NCI-H2029 (cell line): ENCODE measurements around the gene ARSD.
"Not testable (repeated sequence)": the region's sequence is repeated elsewhere in the genome, so short reads cannot be mapped to it uniquely, and the experiment has no call there.

Experiments used
- DNase-seq: peaks from one replicate; lab custom pipeline; 2025; lab: John Stamatoyannopoulos, UW

Gene ARSD, protein sequence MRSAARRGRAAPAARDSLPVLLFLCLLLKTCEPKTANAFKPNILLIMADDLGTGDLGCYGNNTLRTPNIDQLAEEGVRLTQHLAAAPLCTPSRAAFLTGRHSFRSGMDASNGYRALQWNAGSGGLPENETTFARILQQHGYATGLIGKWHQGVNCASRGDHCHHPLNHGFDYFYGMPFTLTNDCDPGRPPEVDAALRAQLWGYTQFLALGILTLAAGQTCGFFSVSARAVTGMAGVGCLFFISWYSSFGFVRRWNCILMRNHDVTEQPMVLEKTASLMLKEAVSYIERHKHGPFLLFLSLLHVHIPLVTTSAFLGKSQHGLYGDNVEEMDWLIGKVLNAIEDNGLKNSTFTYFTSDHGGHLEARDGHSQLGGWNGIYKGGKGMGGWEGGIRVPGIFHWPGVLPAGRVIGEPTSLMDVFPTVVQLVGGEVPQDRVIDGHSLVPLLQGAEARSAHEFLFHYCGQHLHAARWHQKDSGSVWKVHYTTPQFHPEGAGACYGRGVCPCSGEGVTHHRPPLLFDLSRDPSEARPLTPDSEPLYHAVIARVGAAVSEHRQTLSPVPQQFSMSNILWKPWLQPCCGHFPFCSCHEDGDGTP

DNA sequence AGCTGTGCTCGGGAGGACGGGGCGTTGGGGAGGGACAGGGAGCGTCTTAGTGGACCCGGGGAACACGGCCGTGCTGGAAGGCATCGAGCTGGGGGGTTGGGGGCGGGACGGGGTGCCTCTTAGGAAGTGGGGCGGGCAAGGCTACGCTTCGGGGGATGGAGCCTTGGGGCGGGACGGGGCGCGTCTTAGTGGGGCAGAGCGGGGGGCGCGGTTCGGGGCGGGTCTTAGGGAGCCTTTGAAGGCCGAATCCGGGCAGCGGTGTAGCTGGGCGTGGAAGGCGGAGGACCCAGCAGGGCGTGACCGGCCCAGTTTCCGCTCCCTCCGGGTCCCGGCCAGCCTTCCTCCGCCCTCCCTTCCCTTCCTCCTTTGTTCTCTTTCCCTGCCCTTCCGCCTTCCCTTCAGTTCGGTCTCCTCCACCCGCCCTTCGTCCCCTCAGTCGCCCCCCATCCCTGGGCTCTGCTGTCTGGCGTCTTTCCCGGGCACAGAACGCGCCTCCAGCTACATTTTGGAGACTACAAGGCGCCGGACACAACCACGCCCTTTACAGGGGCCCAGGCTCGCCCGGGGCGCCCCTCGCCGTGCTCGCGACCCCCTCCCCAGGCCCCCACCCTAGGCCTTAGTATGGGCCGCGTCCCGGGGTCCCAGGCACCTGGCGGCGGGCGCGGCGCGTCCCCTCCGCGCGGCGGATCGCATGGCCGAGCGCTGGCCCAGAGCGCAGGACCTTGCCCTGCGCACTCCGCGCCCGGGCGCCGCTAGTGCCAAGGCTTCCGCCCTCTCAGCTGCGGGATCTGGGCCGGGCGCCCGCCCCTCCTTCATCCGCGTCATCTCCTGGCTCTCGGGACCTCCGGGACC is at the start of gene ARSD:
Gene ARSD, minus strand, starts transcription at position 757 of the 852 bp plus-strand sequence. Its CDS starts 64 bp downstream, at position 693.
- DNase-seq = no peak

DNA sequence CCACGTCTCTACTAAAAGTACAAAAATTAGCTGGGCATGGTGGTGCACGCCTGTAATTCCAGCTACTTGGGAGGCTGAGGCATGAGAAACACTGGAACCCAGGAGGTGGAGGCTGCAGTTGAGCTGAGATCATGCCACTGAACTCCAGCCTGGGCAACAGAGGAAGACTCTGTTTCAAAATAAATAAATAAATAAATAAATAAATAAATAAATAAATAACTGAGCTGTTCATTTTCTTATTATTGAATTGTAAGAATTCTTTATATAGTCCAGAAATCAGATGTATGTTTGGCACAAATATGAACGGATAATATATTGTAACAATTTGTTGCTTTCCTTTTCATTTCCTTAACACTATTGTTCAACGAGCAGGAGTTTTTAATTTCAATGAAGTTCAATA is 49.5 kb upstream of the ARSD start:
- not testable (repeated sequence) for DNase-seq

DNA sequence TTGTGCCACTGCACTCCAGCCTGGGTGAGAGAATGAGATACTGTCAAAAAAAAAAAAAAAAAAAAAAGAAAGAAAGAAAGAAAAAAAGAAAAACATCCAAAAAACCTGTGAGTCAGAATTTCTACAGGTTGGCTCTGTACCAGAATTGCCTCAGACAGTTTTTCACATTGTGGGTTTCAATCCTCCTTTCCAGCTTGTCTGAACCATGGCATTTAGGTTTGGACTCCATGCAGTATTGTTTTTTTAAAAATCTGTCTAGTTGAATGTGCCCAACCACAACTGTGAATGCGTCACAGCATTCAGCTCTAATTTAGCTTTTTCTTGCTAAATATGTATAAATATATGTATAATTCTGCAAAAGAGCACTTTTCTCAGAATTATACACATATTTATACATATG is 45.8 kb upstream of the ARSD start:
- DNase-seq = no peak

DNA sequence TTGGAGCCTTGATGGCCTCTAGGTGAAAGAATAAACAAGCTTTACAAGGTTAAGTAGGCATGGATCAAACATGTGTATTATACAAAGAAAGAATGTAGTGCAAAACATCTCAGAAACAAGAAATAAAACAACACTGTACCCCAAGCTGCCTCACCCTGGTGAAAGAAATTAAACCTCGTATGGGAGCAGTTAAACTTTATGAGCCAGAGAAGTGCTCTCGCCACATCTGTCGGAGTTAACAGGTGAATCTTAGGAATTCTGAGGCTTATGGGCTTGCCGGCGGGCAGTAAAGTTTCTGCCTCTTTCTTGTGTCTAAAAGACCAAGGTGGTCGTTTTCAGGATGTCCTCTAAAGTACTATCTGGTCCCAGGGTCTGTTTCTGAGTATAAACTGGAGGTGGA is 43.3 kb upstream of the ARSD start:
- no peak for DNase-seq

DNA sequence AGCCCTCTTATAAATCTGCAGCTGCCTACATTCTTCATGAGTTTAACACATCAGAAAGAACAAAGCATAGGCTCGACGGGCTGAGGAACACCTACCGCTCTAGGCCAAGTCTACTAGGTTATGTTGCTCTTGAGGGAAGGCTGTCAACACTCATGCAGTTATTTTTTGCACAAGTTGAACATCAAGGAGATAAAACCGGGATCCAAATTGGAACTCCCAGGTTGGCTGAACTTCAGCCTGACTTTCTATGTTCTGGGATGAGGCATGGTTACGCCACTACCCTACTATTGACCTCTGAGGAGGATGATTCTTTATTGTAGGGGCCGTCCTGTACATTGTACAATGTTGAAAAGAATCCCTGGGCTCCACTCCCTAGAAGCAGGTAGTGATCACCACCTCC is 39.9 kb upstream of the ARSD start:
- no peak for DNase-seq

DNA sequence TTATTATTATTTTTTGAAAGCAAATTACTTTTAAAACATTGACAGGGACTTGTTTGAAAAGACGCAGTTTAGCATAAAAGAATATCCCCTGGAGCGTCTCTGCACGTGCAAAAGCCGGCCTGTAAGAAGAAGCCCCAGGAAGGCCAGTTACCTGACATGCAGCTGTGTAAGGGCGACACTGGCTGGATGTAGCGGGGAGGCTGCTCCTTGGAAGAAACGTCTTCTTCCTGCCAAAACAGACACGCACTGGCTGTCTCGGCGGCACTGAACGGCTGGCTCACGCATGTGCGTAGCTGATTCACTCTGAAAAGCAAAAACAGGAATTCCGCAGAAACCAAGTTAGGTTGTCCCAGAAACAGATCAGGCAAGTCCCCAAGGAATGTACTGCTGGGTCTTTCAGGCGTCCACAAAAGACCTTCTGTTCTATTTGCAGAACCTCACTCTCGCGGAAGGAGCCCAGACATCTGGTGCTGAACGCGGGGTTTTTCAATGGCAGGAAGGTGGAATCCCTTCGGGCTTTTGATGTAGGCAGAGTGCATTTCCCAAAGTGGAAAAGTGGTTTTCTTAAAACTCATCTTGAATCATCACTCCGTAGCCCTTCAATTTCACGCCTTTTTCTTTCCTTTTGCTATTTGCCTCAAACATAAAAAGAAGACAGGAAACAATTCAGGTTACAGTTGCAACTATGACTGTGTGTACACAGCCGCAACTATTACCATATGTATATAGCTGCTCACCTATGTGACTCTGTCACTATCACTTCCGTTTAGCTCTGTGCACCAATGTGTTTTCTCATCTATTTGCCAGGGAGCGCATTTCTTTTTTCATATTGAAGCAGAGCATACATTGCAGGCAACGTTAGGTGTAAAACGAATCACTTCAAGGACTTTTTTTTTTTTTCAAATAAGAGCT is 39.1 kb upstream of the ARSD start:
- no peak for DNase-seq

DNA sequence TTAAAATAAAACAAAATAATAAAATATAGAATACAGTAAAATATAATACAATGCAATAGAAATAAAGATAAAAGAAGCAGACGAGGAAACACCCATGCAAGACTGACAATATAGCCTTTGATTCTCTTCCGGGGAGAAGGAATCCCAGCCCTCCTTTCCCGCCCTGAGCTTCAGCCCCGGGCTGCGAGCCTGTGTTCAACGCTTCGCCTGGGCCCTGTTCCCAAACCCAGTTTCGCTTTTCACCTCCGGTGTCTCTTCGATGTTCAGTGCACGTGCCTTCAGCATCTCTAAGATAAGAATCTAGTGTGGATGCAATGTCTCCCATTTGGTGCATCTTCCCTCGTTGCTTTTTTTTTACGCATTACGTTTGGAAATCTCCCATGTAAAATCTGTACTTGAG is 38.4 kb upstream of the ARSD start:
- no peak for DNase-seq

DNA sequence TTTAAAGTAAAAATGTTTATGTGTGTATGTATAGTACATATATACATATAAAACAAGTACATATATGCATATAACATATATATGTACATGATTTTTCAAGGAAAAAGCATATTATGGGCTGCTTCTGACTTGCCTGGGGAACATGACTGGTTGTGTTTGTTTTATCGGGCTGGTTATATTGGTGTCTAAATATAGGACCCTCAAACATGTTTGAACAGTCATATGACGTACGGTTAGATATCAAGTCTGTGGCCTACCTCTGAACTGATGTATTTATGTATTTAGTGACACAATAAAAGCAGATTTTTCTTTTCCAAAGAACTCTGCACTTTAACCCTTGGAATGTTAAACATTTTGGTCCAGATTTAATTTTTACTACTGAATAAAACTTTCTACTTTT is 37.9 kb upstream of the ARSD start:
- no peak for DNase-seq

DNA sequence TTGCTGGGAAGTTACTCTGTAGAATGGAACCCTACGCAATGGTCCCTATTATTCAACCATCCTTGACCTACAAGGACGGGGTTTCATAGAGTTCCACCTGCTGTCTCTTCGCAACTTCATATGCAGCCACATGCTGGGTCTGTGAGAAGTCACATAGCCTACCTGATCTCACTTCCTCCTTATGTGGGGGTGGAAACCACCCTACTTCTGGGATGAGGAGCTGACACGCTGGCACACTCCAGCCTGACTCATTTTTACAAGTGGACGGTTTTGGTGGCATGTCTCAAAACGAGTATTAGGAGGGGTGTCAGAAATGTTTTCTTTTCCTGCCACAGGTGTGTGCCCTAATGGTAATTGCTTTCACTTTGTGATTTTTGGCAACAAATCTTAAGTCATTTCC is 36.8 kb upstream of the ARSD start:
- DNase-seq = no peak

DNA sequence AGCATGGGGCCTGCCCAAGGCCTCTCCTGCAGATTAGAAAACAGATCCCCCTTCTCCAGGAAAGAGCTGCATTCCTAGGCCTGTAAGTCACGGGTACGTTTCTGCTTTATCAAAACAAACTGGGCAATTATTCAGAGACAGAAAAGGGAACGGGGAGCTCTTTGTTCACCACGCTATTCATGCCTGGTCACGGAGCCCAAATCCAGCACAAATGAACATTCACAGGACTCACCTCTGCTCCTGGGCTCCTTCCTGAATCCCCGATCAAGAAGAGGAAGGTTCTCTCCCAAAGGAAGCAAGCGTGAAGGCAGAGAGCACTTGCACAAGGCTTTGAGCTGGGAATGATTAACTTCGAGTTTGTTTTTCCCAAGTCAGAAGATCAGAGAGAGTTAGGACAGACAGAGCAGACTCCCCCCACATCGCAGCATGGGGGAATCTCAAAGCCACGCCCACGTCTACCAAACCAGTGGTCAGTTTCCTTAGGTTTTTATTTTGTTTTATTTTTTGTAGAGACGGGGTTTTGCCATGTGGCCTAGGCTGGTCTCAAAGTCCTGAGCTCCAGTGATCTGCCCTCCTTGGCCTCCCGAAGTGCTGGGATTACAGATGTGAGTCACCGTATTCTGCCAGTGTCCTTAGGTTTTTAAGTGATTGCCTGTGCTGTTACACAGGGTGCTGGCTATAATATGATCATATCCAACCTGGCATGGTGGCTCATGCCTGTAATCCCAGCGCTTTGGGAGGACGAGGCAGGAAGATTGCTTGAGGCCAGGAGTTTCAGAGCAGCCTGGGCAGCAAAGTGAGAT is 35.1 kb upstream of the ARSD start:
- DNase-seq = not testable (repeated sequence)

DNA sequence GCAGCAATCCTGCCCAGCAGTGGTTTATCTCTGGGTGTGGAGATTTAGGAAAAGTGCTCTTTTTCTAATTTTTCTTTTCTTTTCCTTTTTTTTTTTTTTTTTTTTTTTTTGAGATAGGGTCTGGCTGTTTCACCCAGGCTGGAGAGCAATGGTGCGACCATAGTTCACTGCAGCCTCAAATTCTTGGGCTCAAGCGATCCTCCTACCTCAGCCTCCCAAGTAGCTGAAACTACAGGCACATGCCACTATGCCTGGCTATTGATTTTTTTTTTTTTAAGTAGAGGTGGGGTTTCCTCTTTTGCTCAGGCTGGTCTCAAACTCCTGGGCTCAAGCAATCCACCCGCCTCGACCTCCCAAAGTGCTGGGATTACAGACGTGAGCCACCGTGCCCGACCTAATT is 34.3 kb upstream of the ARSD start:
- DNase-seq = not testable (repeated sequence)

DNA sequence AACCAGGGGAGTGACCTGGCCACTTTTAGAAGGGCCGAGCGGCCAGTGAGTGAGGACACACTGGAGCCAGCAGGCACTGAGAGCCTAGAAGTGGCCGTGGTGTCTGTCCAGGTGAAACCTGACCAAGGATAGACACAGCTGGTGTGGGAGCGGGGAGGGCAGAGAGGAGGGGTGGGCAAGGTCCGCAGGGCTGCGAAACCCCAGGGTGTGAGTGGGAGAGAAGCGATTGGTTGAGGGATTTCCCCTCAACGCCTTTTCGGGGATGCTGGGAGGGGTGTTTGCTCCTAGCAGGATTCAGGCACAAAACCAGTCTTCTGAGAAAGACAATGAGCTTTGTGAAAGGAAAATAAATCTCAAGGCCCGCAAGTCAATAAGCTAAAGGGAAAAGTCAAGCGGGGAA is 33.2 kb upstream of the ARSD start:
- DNase-seq = no peak

DNA sequence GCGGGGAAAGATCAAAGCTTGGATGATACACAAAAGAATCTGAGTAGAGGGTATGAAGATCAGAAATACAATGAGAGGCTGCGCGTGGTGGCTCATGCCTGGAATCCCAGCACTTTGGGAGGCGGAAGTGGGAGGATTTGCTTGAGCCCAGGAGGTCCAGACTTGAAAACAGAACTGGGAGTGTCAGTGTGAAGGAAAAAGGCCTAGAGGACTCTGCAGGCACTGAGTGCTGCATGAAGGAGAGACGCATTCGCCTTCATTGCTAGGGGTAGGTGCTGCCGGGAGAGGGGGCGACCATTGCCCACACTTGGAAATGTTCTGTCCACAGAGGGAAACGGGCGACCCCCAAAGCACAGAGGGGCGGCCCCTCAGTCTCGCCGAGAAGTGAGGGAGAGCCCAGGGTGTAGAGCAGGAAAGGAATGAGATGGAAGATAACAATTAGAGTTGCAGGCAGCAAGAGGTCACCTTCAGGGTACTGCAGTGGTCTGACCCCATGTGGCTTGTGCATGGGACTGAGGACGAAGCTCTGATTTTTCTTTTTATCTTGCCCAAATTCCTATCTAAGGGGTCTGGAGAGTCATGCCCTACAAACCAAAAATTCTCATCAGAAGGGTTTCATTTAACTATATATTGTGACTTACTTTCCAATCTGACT is 31.8 kb upstream of the ARSD start:
- no peak for DNase-seq

DNA sequence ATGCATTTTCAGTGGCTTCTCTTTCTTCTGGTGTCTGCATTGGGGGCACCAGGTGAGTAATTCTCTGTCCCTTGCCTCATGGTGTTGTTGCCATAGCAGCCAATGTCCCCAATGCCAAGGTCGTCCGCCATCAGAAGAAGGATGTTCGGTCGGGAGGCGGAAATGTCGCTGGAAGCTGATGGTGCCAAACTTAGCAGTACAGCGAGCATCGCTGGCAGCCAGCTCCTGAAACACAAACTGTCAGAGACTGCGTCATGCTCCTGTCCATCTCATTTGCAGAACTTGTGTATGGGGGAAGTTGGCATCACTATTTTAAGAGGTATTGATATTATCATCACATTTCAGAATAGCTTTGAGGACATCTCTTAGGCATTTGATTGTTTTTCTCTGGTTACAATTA is 29.1 kb upstream of the ARSD start:
- DNase-seq = no peak

DNA sequence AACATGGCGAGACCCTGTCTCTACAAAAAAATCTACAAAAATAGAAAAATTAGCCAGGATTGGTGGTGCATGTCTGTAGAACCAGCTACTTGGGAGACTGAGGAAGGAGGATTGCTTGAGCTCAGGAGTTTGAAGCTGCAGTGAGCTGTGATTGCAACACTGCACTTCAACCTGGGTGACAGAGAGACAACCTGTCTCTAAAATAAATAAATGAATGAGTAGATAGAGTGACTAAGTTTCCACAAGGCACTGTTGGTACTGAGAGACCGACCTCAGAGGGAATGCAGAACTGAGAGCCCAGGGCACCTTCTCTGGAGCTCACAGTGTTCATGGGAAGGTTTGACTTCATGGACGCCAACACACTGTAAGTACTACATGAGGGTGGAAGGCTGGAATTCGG is 26.7 kb upstream of the ARSD start:
- DNase-seq = no peak

DNA sequence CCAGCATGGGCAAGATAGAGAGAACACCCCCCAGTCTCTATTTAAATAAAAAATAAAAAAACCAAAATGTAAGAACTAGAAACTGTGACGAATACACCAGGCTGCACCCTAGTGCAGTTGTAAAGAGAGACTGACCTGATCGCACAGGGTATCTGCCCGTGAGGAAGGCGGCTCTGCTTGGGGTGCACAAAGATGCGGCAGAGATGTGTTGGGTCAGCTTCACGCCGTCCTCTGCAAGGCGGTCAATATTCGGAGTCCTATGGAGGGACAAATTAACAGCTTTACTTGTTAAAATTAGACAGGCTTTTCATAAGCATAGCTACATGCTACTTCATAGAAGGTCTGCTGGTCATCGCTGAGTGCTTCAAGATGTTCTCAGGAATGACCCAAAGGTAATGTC is 26.1 kb upstream of the ARSD start:
- DNase-seq = no peak

DNA sequence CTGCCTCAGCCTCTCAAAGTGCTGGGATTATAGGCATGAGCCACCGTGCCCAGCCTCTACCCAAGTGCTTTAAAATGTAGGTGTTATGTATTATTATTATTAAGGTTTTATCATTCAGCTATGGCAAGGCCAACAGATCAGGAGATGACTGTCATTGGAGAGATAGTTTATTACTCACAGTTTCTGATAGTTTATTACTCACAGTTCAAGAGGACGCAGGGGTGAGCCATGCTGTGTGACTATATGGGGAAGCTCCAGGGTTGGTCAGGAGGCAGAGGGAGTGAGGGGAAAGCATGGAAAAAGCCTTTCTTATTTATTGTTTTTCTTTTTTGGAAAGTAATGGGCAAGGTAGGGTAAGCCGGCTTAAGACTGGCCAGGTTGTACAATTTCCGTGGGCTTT is 25.4 kb upstream of the ARSD start:
- no peak for DNase-seq

DNA sequence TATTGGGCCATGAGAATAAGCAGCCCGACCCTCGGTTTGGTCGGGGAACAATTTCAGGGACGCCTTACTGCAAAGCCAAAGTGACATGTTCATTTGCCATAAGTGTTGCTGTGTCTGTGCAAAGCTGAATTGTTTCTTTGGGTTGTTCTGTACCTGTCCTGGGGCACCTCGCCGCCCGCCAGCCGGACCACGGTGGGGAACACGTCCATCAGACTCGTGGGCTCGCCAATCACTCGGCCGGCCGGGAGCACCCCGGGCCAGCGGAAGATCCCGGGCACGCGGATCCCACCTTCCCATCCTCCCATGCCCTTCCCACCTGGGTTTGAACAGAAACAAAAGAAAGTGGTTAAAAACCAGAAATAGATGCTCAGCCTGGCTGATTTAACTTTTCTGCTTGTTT is 8.8 kb upstream of the ARSD start:
- not testable (repeated sequence) for DNase-seq

DNA sequence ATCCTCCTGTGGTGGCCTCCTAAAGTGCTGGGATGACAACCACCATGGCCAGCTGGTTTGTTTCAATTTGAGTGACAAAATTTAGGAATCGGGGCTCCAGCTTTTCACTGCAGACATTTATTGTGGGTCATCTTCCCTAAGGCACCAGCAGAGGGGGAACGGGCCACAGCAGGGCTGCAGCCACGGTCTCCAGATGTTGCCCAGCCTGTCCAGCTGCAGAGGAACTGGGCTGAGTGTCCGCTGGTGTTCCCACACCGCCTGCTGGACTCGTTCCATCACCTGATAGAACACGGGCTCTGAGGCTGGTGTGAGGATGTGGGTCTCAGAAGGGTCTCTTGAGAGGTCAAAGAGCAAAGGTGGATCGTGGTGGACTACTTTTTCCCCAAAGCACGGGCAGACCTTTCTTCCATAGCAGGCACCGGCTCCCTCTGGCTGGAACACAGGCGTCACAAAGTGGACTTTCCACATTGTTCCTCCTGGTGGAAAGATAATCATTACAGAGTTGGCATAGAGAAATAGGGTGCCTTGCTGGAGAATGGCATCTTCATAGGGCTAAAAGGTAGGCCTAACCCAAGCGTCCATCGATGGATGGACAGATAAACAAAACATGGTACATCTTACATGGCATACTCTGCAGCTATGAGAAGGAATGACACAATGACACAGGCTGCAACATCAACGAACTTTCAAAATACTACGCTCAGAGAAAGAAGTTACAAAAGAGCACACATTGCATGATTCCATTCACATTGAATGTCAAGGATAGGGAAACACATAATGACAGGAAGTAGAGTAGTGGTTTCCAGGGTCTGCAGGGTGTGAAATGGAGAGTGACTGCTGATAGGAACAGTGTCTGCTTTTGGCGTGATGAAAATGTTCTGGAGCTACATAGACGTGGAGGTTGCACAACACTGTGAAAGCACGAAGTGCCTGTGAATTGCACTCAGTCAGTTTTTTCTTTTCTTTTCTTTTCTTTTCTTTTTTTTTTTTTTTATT is 5.9 kb upstream of the ARSD start:
- DNase-seq = no peak
